DMS 273 (cell line): ENCODE measurements around the gene HIVEP3.
"Not testable (repeated sequence)": the region's sequence is repeated elsewhere in the genome, so short reads cannot be mapped to it uniquely, and the experiment has no call there.

ENCODE experiments used
- DNase-seq: peaks from one replicate; lab custom pipeline; 2025; ENCODE audit not compliant: unreplicated experiment; lab: John Stamatoyannopoulos, UW

Gene HIVEP3

DNA sequence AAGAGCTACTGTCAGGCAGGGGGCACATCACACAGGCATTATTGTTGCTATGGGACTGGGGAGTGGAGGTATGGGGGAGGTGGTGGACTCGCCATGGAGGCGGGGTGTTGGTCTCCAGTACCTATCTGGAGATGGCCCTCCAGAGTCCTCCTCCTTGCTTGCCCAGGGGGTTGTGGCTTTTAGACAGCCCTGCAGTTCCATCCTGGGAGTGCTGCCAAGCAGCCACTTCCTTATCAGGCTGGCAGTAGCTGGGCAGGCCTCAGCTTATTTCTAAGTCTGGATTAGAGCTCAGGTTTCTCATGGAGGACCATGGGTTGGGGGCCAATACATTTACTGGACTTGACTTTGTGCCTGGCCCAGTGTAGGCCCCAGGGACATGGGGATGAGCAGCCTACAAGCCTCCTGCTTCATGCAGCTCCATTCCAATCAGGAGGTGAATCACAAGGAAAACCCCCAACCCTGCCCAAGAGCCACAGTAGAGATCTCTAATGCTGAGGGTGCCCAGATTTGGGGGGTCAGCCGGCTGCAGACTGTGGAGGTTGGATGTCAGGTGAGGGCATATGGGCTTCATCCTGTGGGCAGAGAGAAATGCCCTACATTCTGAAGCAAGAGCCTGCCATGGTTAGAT, 223.5 kb downstream of the HIVEP3 start:
- peak; percentile 79 for DNase-seq

GRCh38 chr1:41691966-41692365, 226.8 kb downstream of the HIVEP3 start:
- DNase-seq = not testable (repeated sequence)

DNA sequence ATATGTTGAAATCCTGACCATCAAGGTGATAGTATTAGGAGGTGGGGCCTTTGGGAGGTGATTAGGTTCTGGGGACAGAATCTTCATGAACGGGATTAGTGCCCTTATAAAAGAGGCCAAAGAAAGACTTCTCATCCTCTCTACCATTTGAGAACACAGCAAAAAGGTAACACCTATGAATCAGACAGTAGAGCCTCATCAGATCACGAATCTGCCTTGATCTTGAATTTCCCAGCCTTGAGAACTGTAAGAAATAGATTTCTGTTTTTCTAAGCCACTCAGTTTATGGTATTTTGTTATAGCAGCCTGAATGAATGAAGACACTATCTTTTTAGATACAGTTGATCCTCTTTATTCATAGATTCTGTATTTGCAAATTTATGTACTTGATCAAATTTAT, 227.3 kb downstream of the HIVEP3 start:
- DNase-seq = no peak

DNA sequence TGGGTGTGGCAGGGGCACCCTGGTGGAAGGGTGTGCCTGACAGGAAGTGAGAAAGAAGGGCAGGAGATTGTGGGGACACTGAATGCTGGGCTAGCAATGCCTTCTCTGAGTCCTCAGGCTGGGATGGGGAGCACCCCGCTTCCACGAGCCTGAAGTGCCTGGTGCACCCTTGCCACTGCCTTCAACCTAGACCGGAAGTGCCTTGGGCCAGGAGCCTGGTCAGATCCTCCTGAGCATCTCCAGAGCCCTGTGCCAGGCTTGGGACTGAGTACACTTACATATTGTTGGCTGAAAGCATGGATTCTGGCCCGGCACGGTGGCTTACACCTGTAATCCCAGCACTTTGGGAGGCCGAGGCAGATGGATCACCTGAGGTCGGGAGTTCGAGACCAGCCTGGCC, 228.4 kb downstream of the HIVEP3 start:
- no peak for DNase-seq

DNA sequence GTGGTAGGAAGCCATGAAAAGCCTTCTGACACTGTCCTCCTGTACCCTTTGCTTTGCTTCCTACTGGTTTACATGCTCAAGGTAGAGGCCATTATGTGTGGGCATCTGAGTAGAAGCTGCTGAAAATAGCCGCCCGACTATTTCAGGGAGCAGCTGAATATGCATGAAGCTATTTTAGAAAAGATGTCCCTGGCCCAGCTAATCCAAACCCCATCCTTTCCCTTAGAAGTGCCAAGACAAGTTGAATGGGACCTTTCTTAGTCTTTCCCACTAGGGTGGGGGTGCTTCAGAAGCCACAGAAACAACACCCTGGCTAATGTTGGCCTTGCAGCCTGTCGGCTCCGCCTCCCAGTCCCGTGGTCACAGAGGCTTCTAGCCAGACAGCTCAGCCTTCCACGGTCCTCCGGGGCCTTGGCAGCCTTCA, 229.2 kb downstream of the HIVEP3 start:
- no peak for DNase-seq

DNA sequence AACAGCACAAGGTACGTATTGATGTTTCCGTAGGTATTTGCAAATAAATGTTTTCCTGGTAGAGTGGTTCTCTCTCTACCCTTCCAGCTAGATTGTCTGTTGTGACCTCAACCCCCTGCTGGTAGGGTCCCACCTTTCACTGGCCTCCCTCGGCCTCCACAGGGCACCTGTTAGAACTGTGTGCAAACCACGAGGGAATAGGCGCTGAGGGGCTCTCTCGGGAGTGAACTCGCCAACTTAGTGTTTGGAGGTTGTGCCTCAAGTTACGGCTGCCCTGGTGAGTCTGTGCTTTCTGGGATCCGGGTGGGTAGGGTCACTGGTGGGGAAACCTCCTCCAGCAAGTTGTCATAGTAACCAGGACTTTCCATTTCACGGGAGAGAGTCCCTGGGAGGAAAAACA, 229.6 kb downstream of the HIVEP3 start:
- DNase-seq = no peak

- no peak for DNase-seq
These were observed 231.7 kb downstream of the HIVEP3 start for GRCh38 chr1:41687007-41687406.

DNA sequence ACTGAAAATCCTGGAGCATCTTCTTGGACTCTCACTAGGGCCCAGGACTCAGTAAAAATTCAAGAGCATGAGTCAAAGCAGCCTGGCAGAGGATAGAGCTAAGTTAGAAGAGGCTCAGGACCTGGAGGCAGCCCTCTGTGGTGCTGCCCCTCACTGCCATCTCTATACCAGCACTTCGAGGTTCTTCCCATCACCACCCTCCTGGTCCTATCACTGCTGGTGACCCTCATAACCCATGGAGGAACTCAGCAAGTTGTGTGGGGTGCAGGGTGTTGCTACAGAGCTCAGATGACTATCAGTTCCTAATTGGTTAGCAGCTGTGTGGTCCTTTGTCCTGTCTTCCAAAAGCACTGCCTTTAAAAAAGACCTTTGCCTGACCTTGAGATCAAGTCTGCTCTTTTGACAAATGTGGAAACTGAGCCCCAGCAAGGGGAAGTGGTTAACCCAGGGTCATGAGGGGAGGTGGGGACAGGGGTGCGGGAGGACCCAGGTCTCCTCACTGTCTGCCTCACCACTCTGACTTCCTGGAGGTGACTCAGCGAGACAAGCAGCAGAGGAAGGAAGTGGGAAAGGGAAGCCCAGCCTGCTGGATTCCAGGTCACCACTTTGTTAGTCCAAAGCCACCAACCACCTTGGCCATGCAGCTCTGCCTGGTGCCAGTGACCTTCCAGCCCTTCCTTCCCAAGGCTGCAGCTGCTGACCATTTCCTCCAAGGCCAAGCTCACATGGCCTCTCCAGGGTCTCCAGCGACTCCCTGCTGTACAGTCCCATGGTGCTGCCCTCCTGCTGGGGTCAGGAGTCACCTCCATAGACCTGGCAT, 234.8 kb downstream of the HIVEP3 start:
- no peak for DNase-seq

GRCh38 chr1:41682845-41683625, 235.7 kb downstream of the HIVEP3 start:
- DNase-seq = no peak

DNA sequence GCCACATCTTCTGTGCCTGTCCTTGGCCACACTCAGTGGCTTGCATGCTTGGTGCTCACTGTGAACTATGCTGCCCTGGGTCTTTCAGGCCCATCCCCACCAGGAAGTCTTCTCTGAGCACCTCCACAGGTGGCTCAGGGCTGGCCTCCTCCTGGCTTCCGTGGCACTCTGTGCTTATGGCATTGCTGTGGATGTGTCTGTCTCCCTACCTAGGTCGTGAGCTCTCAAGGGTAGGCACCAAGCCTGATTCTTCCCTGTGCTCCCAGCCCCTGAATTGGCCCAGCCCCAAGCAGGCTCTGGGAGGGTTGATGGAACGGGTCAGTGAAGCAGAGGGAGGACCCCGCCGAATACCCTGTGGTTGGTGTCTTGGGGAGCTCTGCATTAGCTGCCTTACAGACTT, 236.6 kb downstream of the HIVEP3 start:
- no peak for DNase-seq

GRCh38 chr1:41681331-41682098, 237.2 kb downstream of the HIVEP3 start:
- DNase-seq = no peak

DNA sequence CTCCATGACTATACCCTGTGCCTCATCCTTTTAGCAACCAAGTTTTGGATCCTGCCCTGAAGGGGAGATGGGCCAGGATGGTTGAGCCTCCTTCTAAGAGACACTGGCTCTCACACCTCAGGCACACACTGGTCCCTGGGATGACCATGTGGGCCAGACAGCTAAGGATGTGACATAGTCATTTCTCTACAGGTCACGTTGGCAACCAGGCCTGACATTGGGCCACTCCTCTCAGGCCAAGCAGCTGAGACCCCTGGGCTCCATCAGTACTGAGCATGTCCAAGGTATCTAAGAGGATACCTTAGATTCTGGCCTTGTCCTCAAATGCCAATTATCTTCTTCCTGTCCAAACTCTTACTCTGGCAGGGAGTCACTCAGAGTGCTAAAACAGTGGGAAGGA, 238.7 kb downstream of the HIVEP3 start:
- no peak for DNase-seq

DNA sequence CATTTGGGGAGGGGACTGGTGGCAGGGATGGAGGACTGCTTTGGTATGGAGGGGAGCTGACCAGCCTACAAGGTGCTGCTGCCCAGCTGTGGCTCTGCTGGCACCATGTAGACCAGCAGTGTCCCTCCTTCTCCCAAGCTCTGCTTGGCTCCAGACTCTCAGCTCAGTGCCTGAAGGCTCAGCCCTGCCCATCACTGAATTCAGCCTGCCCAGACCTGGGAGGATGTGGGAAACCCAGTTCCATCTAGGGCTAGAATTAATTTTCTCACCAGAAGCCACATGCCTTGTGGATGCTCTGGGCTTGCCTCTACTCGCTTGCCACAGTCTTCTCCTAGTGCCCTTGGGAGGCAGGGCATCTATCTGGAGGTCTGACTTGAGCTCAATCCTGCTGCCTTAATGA, 239.2 kb downstream of the HIVEP3 start:
- peak; percentile 26 for DNase-seq

DNA sequence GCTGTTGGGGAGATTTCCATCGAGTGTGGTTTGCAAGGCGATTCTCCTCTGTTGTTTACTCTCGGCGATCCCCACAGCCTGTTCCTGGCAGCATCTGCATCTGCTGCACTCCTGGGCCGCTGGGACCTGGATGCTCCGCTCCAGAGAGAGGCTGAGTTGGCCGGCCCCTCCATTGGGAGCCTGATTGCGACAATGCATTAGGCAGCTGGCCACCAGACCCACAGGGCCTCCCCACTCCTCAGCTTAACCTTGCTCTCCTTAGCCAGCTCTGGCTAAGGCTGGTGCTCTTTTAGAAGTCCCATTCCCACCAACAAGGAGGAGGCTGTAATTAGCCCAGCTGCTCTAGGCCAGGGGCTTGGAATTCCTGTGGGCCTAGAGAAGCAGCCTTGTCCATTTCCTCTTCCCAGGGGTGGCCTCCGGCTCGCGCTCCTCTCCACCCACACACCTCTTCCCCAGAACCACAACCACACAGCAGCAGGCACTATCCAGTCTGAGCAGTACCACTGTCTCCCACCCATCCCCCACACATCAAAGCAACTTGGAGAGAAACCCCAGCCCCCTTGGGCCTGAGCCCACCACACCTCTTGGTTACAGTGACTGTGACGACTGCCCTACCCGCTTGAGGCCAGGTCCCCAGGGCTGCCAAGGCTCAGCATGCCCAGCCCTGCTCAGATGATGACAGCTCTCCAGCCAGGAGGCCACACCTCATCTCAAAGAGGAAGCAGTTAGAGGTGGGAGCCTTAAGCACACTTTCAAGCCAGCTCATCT, 240.4 kb downstream of the HIVEP3 start:
- DNase-seq = peak; percentile 73

GRCh38 chr1:41677620-41678019, 241.1 kb downstream of the HIVEP3 start:
- no peak for DNase-seq

DNA sequence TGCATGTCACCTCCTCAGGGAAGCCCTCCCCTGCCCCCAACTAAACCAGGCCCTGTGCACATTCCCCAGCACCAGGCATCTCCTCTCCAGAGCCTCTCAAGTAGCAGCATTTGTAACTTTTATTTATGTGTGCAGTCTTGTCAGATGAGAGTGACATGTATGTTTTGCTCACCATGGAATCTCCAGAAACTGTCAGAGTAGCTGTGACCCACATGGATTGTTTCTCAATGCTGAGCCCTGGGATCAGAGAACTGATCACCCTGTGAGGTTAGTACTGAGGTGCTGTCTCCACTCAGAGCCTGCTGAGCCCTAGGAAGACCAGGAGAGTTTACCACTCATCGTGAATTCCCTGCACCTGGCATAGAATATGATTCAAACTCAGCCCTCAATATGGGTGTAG, 243.3 kb downstream of the HIVEP3 start:
- no peak for DNase-seq

GRCh38 chr1:41674522-41674921, 244.2 kb downstream of the HIVEP3 start:
- DNase-seq = no peak

- DNase-seq = no peak
These were observed 244.9 kb downstream of the HIVEP3 start for GRCh38 chr1:41673806-41674205.

DNA sequence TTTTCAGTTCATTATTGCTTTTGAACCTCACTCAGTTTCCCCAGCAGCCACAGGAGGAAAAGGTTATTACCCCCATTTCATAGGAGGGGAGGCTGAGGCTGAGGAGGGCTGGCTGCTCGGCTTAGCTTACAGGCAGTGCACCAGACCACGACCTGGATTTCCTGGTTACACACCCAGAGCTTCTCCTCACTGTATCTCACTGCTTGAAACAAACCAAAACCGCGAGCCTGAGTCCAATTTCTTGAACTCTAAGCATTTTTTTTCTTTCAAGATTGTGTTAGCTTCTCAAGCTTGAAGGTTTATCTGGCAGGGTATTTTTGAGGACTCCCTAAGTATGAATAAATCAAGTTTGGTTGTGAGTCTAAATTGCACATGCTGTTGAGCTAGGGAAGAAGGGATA, 245.3 kb downstream of the HIVEP3 start:
- no peak for DNase-seq

DNA sequence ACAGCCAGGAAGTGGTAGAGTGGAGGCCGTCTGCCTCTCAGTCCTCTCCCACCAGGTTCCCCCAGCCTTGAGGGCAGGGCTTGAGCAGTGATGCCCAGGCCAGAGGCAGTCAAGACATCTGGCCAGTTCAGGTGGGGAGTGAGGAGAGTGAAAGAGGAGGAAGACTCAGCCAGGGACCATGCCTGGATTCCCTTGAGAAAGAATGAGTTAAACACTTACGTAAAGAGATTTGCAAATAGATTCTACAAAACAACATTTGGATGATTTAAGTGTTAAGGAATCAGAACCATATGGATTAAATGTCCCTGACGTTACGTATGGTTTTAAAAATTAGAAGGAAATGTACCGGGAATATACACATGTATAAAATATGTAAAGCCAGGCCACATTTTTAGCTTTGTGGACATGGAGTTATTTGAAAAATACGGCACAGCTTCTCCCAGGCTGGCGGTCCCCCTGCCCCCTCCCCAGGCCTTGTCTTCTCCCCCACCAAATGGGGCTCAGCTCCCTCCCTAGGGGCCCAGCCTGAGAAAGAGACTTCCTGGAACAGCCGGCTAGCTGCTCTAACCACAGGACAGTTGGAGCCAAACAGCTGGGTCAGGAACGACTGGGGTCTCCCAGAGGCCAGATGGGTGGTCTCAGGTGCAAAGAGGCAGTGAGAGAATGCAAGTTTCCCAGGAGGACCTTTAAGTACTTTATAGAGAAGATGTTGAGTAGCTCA, 245.9 kb downstream of the HIVEP3 start:
- peak; percentile 23 for DNase-seq
